Measurements from ENCODE around the gene RXRG. TPM values are rescaled to one million over a fixed set of nuclear protein-coding genes. Genes with fewer than 3 reads are reported as not detected.

RXRG gene
- total RNA-seq, 1 experiment from 2014 or later: not detected

DNA sequence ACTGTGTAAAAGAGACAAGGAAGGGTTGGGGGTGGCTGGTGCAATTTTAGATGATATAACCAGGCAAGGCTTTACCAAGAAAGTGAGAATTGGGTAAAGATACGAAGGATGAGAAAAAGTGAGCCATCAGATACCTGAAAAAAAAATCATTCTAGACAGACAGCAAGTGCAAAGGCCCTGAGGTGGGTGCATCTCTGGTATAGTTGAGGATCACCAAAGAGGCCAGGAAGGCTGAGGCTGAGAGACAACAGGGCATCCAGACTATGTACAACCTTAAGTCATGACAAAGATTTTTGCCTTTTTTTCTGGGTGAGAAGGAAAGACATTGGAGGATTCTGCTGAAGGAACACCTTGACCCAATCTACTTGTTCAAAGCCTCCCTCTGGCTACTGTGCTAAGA is 29.9 kb downstream of the RXRG start:
- ChIA-PET CTCF (no interaction called here), RAD21 (ENCODE audit: low non-redundant PET in 1 of 2, low total read pairs in 2 of 2, uncharacterized antibody in 2 of 2, unreplicated experiment in 2 of 2) (no interaction called here), POLR2A (no interaction called here)
- no peaks in the 10 kb centered on the region for H4K20me1 ChIP-seq (ENCODE audit: insufficient read depth)
- H3K9me2 ChIP-seq (ENCODE audit: insufficient read depth): no peaks in the 10 kb centered on the region
- no peak overlapping the region for H2AFZ ChIP-seq (ENCODE audit: low read depth, low read length, poor library complexity, severe bottlenecking)
- H3K9ac ChIP-seq (ENCODE audit: low read length): no peak overlapping the region
- no peak overlapping the region for H3K27ac ChIP-seq (ENCODE audit: low read depth, low read length)
- H3K4me3 ChIP-seq (replicated peaks in 1 of 2; ENCODE audit: low read depth in 1 of 2, low read length in 2 of 2): no peak overlapping the region
- BruUV-seq (replicated peaks): no TSS peak
- TF ChIP-seq EZH2 (IDR thresholded peaks at IDR 0.05) (no peak), SIN3A (IDR thresholded peaks at IDR 0.05; ENCODE audit: low read depth) (no peak), SRF (IDR thresholded peaks at IDR 0.05; ENCODE audit: low read depth) (no peak)
- TF ChIP-seq, protein P1, sequence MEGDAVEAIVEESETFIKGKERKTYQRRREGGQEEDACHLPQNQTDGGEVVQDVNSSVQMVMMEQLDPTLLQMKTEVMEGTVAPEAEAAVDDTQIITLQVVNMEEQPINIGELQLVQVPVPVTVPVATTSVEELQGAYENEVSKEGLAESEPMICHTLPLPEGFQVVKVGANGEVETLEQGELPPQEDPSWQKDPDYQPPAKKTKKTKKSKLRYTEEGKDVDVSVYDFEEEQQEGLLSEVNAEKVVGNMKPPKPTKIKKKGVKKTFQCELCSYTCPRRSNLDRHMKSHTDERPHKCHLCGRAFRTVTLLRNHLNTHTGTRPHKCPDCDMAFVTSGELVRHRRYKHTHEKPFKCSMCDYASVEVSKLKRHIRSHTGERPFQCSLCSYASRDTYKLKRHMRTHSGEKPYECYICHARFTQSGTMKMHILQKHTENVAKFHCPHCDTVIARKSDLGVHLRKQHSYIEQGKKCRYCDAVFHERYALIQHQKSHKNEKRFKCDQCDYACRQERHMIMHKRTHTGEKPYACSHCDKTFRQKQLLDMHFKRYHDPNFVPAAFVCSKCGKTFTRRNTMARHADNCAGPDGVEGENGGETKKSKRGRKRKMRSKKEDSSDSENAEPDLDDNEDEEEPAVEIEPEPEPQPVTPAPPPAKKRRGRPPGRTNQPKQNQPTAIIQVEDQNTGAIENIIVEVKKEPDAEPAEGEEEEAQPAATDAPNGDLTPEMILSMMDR (IDR thresholded peaks at IDR 0.05 in 2 of 3, conservative IDR thresholded peaks at IDR 0.05 in 1 of 3; ENCODE audit: borderline replicate concordance in 1 of 3, insufficient read depth in 1 of 3, low read depth in 2 of 3, low read length in 2 of 3): no peak
- TF ChIP-seq, protein P2, sequence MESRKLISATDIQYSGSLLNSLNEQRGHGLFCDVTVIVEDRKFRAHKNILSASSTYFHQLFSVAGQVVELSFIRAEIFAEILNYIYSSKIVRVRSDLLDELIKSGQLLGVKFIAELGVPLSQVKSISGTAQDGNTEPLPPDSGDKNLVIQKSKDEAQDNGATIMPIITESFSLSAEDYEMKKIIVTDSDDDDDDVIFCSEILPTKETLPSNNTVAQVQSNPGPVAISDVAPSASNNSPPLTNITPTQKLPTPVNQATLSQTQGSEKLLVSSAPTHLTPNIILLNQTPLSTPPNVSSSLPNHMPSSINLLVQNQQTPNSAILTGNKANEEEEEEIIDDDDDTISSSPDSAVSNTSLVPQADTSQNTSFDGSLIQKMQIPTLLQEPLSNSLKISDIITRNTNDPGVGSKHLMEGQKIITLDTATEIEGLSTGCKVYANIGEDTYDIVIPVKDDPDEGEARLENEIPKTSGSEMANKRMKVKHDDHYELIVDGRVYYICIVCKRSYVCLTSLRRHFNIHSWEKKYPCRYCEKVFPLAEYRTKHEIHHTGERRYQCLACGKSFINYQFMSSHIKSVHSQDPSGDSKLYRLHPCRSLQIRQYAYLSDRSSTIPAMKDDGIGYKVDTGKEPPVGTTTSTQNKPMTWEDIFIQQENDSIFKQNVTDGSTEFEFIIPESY (IDR thresholded peaks at IDR 0.05; ENCODE audit: extremely low read depth, insufficient replicate concordance, low read length): no peak
- TF ChIP-seq, protein P3, sequence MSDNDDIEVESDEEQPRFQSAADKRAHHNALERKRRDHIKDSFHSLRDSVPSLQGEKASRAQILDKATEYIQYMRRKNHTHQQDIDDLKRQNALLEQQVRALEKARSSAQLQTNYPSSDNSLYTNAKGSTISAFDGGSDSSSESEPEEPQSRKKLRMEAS (IDR thresholded peaks at IDR 0.05): no peak
- no peaks in the 10 kb centered on the region for H3K36me3 ChIP-seq (ENCODE audit: control insufficient read depth in 1 of 2, insufficient read depth in 2 of 2, low read length in 2 of 2)
- no peaks in the 10 kb centered on the region for H3K4me1 ChIP-seq (ENCODE audit: control insufficient read depth in 1 of 2, insufficient read depth in 2 of 2, low read length in 2 of 2)
- peaks cover 69% of the 10 kb centered on the region for H3K27me3 ChIP-seq (ENCODE audit: insufficient read depth, low read length)
- ATAC-seq: no peak
- no peaks in the 10 kb centered on the region for H3K79me2 ChIP-seq (ENCODE audit: insufficient read depth, low read length)
- intact Hi-C loops (cut with micrococcal nuclease): no loop called here
- H3K9me3 ChIP-seq (ENCODE audit: control insufficient read depth in 1 of 2, insufficient read depth in 1 of 2, low read depth in 1 of 2, low read length in 2 of 2): no peaks in the 10 kb centered on the region
- DNase-seq (ENCODE audit: low read depth, low spot score): no peak
- H3K4me2 ChIP-seq (ENCODE audit: low read length): no peak overlapping the region

Measured in HCT116 (cell line).